ENCODE measurements around the gene FCHSD1. TPM values are rescaled to one million over a fixed set of nuclear protein-coding genes. Genes with fewer than 3 reads are reported as not detected.

FCHSD1 gene
- total and polyA plus RNA-seq, 10 donors: 20.4 to 67.3 (median 45.6) TPM

- Histone ChIP-seq H3K27ac (peak overlapping the region in 1 of 8 donors; percentile 8), H3K27me3 (replicated peaks in 1 of 7) (peaks cover 0 to 27% (median 0%) of the 10 kb centered on the region in 7 donors), H3K4me1 (peaks cover 3 to 21% (median 12%) of the 10 kb centered on the region in 6 donors), H3K36me3 (no peaks in the 10 kb centered on the region), H3K4me3 (peak overlapping the region in 7 of 8 donors; percentile 11 to 59 (median 34)), H3K9me3 (no peaks in the 10 kb centered on the region)
- 3 to 4% (median 4%) methylated on average over 30 of the region's 30 CpGs for WGBS, 5 donors
- TF ChIP-seq POLR2AphosphoS5 (IDR thresholded peaks at IDR 0.05) (peak in 2 of 3 donors; percentile 65 to 74), POLR2A (IDR thresholded peaks at IDR 0.05) (no peak), CTCF (IDR thresholded peaks at IDR 0.05 in 8 of 11, conservative IDR thresholded peaks at IDR 0.05 in 3 of 11) (peak; percentile 96 to 100 (median 99))
- DNase-seq: peak; percentile 97
- intact Hi-C loops (cut with DNase I; ENCODE audit: low total_unique reads): loop anchor here (5.0 to 10.0 kb wide), 2 partner anchors 270 to 453 kb away; no protein-coding TSS in a partner anchor
Observed at GRCh38 chr5:141691867-141692532, 40.8 kb upstream of the FCHSD1 start.

DNA sequence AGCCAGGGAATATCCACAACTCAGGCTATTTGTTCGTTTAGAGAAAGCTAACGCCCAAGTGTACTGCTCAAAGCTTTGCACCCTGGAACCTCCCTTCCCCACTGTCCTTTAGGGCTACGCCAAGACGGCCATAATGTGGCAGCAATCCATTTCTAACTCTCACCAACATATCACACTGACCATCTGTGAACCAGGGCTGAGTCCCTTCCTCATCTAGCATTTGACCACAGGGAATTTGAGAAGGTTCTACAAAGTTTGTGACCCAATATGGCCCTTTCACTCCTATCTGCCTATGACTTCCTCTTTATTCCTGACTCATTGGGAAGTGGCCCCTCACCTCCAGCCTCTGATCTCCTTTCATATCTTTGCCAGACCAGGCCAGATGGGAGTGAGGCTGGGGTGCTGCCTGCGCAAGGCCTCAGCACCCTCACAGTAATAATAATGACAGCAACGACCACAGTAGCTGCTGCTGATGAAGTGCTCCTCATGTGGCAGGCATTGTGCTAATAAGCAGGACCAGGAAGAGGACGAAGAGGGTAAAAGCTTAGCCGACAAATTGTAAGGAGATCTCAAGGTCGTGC, 40.2 kb upstream of the FCHSD1 start:
- Histone ChIP-seq H3K36me3 (no peaks in the 10 kb centered on the region), H3K4me3 (no peak overlapping the region), H3K27me3 (replicated peaks in 1 of 7) (peaks cover 0 to 22% (median 0%) of the 10 kb centered on the region in 7 donors), H3K9me3 (no peaks in the 10 kb centered on the region), H3K27ac (no peak overlapping the region), H3K4me1 (peaks cover 3 to 21% (median 12%) of the 10 kb centered on the region in 6 donors)
- no peak for DNase-seq
- TF ChIP-seq CTCF (IDR thresholded peaks at IDR 0.05 in 8 of 11, conservative IDR thresholded peaks at IDR 0.05 in 3 of 11) (no peak), POLR2AphosphoS5 (IDR thresholded peaks at IDR 0.05) (no peak), POLR2A (IDR thresholded peaks at IDR 0.05) (no peak)
- intact Hi-C loops (cut with DNase I; ENCODE audit: low total_unique reads): loop anchor here (5.0 to 10.0 kb wide), 2 partner anchors 271 to 453 kb away; no protein-coding TSS in a partner anchor
- 64 to 75% (median 65%) methylated on average over 9 of the region's 9 CpGs for WGBS, 5 donors

- H3K27me3 ChIP-seq (replicated peaks in 1 of 7): peaks cover 0 to 17% (median 0%) of the 10 kb centered on the region in 7 donors
- WGBS, 5 donors: 77 to 88% (median 82%) methylated on average over 3 of the region's 3 CpGs
- peaks cover 7 to 35% (median 21%) of the 10 kb centered on the region in 6 donors for H3K4me1 ChIP-seq
- H3K36me3 ChIP-seq: no peaks in the 10 kb centered on the region
- no peak for TF ChIP-seq CTCF (IDR thresholded peaks at IDR 0.05 in 8 of 11, conservative IDR thresholded peaks at IDR 0.05 in 3 of 11)
- TF ChIP-seq POLR2A (IDR thresholded peaks at IDR 0.05): no peak
- TF ChIP-seq POLR2AphosphoS5 (IDR thresholded peaks at IDR 0.05): no peak
- no peak overlapping the region for H3K27ac ChIP-seq
- H3K4me3 ChIP-seq: no peak overlapping the region
- no peaks in the 10 kb centered on the region for H3K9me3 ChIP-seq
- intact Hi-C loops (cut with DNase I; ENCODE audit: low total_unique reads): no loop called here
- peak; percentile 28 for DNase-seq
Observed at GRCh38 chr5:141686648-141687416, 35.6 kb upstream of the FCHSD1 start.

Data from spleen (tissue), 11 donors.